Activated CD4-positive, alpha-beta T cell treated with anti-CD3 and anti-CD28 coated beads for 36 hours (primary cell): ENCODE measurements around the gene SLC35B2. TPM values are rescaled to one million over a fixed set of nuclear protein-coding genes. Genes with fewer than 3 reads are reported as not detected.
A peak's percentile ranks its signal among the peaks of the same experiment; 100 is the strongest.

ENCODE experiments used
- ATAC-seq: fragments of 200-7000 bp; cut with Tn5 transposase; one replicate; pipeline ENCODE4 v1.10.0; 2021; ENCODE audit warnings: mild to moderate bottlenecking, moderate library complexity
- CTCF ChIA-PET: fragments of 350-600 bp; sonication (Branson Sonifier 250); formaldehyde crosslinking; loops from one replicate; lab custom pipeline; 2021; ENCODE audit warnings: antibody characterized with exemption; lab: Charles Lee
- POLR2A ChIA-PET: fragments of 350-600 bp; sonication (Branson Sonifier 250); formaldehyde crosslinking; loops from one replicate; lab custom pipeline; 2021; ENCODE audit warnings: antibody characterized with exemption, inconsistent platforms; lab: Charles Lee
- DNase-seq: peaks from one replicate; pipeline ENCODE4 v3.0.0-alpha.2; 2020
- H3K27ac Mint-ChIP-seq: one replicate; pipeline ENCODE4 v1.8.0; 2021; ENCODE audit warnings: mixed read lengths
- H3K27me3 Mint-ChIP-seq: one replicate; pipeline ENCODE4 v1.8.0; 2021; ENCODE audit warnings: mixed read lengths
- H3K36me3 Mint-ChIP-seq: one replicate; pipeline ENCODE4 v1.8.0; 2021; ENCODE audit warnings: low read depth, mixed read lengths
- H3K4me1 Mint-ChIP-seq: one replicate; pipeline ENCODE4 v1.8.0; 2021; ENCODE audit warnings: mixed read lengths
- H3K4me3 Mint-ChIP-seq: one replicate; pipeline ENCODE4 v1.8.0; 2021; ENCODE audit warnings: mild to moderate bottlenecking, moderate library complexity, mixed read lengths
- H3K9me3 Mint-ChIP-seq: one replicate; pipeline ENCODE4 v1.8.0; 2021; ENCODE audit warnings: low read depth, mixed read lengths
- intact Hi-C, 2 experiments: fragments of 100-400 bp; cut with DNase I in 1 of 2; cut with micrococcal nuclease in 1 of 2; formaldehyde crosslinking; loops; one replicate each; pipeline versions ENCODE4 v1.14.2 to v1.15.1; 2022 to 2024; cut with DNase I, micrococcal nuclease
- total RNA-seq, 2 experiments: library from RNA; stranded (reverse); gene quantifications; one replicate each; pipeline ENCODE4 v1.2.3, GENCODE V29; 2021

The SLC35B2 gene
- total RNA-seq, 2 experiments from 2014 or later: 14.1 TPM

GRCh38 chr6:44260011-44260410, 2.7 kb upstream of the SLC35B2 start:
- H3K27ac Mint-ChIP-seq: no peak overlapping the region
- H3K36me3 Mint-ChIP-seq: peaks cover 38% of the 10 kb centered on the region
- no peaks in the 10 kb centered on the region for H3K9me3 Mint-ChIP-seq
- peaks cover 55% of the 10 kb centered on the region for H3K4me1 Mint-ChIP-seq
- no peak overlapping the region for H3K4me3 Mint-ChIP-seq
- no peaks in the 10 kb centered on the region for H3K27me3 Mint-ChIP-seq
- ChIA-PET CTCF (no interaction called here), POLR2A (no interaction called here)
- DNase-seq (no peak), ATAC-seq (no peak)
- intact Hi-C loops: no loop called here

GRCh38 chr6:44258921-44259320, 1.6 kb upstream of the SLC35B2 start:
- intact Hi-C loops: no loop called here
- H3K4me3 Mint-ChIP-seq: no peak overlapping the region
- DNase-seq: no peak
- H3K36me3 Mint-ChIP-seq: peaks cover 45% of the 10 kb centered on the region
- ChIA-PET CTCF (no interaction called here), POLR2A (interaction anchor here (4.3 kb wide), 1 partner anchor 12 kb away, joined by 70 read pairs; the partner anchor contains the start of gene HSP90AB1)
- H3K27me3 Mint-ChIP-seq: no peaks in the 10 kb centered on the region
- H3K27ac Mint-ChIP-seq: peak overlapping the region; percentile 89
- H3K4me1 Mint-ChIP-seq: peaks cover 58% of the 10 kb centered on the region
- no peak for ATAC-seq
- H3K9me3 Mint-ChIP-seq: no peaks in the 10 kb centered on the region

GRCh38 chr6:44258325-44258863, 1.1 kb upstream of the SLC35B2 start:
- Mint-ChIP-seq H3K4me3 (peak overlapping the region; percentile 83), H3K4me1 (peaks cover 59% of the 10 kb centered on the region), H3K9me3 (no peaks in the 10 kb centered on the region), H3K27me3 (no peaks in the 10 kb centered on the region), H3K27ac (peak overlapping the region; percentile 89), H3K36me3 (peaks cover 48% of the 10 kb centered on the region)
- ATAC-seq (no peak), DNase-seq (no peak)
- intact Hi-C loops: no loop called here
- ChIA-PET POLR2A (interaction anchor here (4.3 kb wide), 1 partner anchor 11 kb away, joined by 70 read pairs; the partner anchor contains the start of gene HSP90AB1), CTCF (no interaction called here)

- H3K4me1 Mint-ChIP-seq: peaks cover 58% of the 10 kb centered on the region
- peak overlapping the region; percentile 83 for H3K4me3 Mint-ChIP-seq
- peaks cover 49% of the 10 kb centered on the region for H3K36me3 Mint-ChIP-seq
- intact Hi-C loops: loop anchor here (1.0 to 2.0 kb wide), 5 partner anchors 7 to 161 kb away; partner anchors contain the start of genes HSP90AB1 (in 2 of the 2), NFKBIE (in 2 of the 2) and SLC29A1 (in 1 of the 2)
- ATAC-seq (no peak), DNase-seq (no peak)
- H3K27ac Mint-ChIP-seq: peak overlapping the region; percentile 89
- H3K27me3 Mint-ChIP-seq: no peaks in the 10 kb centered on the region
- CTCF ChIA-PET: interaction anchor here (1.5 to 3.1 kb wide), 2 partner anchors 11 to 85 kb away, joined by 16 to 40 read pairs; partner anchors contain the start of gene HSP90AB1
- H3K9me3 Mint-ChIP-seq: no peaks in the 10 kb centered on the region
- POLR2A ChIA-PET: interaction anchor here (3.7 to 4.3 kb wide), 2 partner anchors 11 to 34 kb away, joined by 28 to 70 read pairs; partner anchors contain the start of genes HSP90AB1 and SLC29A1
These were observed 511 bp upstream of the SLC35B2 start for GRCh38 chr6:44257753-44258324.

GRCh38 chr6:44256775-44257024, 628 bp downstream of the SLC35B2 start:
- no peak for DNase-seq
- Mint-ChIP-seq H3K4me1 (peaks cover 57% of the 10 kb centered on the region), H3K27me3 (no peaks in the 10 kb centered on the region), H3K4me3 (peak overlapping the region; percentile 83), H3K27ac (peak overlapping the region; percentile 90), H3K9me3 (no peaks in the 10 kb centered on the region), H3K36me3 (peaks cover 53% of the 10 kb centered on the region)
- CTCF ChIA-PET: interaction anchor here (0.5 to 3.1 kb wide), 25 partner anchors 8 to 160 kb away, joined by 3 to 40 read pairs (median 4); partner anchors contain the start of genes AARS2, HSP90AB1 and SLC29A1
- ATAC-seq: no peak
- POLR2A ChIA-PET: interaction anchor here (1.4 to 4.3 kb wide), 3 partner anchors 10 to 33 kb away, joined by 3 to 70 read pairs (median 28); partner anchors contain the start of genes HSP90AB1 and SLC29A1
- intact Hi-C loops: loop anchor here (1.0 to 2.0 kb wide), 5 partner anchors 9 to 160 kb away; partner anchors contain the start of genes HSP90AB1 (in 2 of the 2), NFKBIE (in 2 of the 2) and SLC29A1 (in 1 of the 2)

- ChIA-PET POLR2A (interaction anchor here (0.7 to 4.3 kb wide), 5 partner anchors 9 to 83 kb away, joined by 3 to 70 read pairs (median 4); partner anchors contain the start of genes HSP90AB1 and SLC29A1), CTCF (interaction anchor here (0.5 to 3.1 kb wide), 26 partner anchors 8 to 182 kb away, joined by 3 to 40 read pairs (median 4); partner anchors contain the start of genes AARS2, HSP90AB1 and SLC29A1)
- peak; percentile 5 for ATAC-seq
- H3K4me3 Mint-ChIP-seq: peak overlapping the region; percentile 83
- peaks cover 58% of the 10 kb centered on the region for H3K36me3 Mint-ChIP-seq
- intact Hi-C loops: loop anchor here (2.0 kb wide), 2 partner anchors 33 to 159 kb away; partner anchors contain the start of gene SLC29A1 (in 1 of the 2)
- no peaks in the 10 kb centered on the region for H3K27me3 Mint-ChIP-seq
- H3K27ac Mint-ChIP-seq: peak overlapping the region; percentile 90
- DNase-seq: no peak
- H3K4me1 Mint-ChIP-seq: peaks cover 61% of the 10 kb centered on the region
- H3K9me3 Mint-ChIP-seq: no peaks in the 10 kb centered on the region
These were observed 1.2 kb downstream of the SLC35B2 start for GRCh38 chr6:44255871-44256774.

- peak; percentile 38 for DNase-seq
- no peak for ATAC-seq
- CTCF ChIA-PET: interaction anchor here (0.7 to 3.1 kb wide), 9 partner anchors 7 to 181 kb away, joined by 3 to 40 read pairs (median 4); partner anchors contain the start of gene HSP90AB1
- intact Hi-C loops: no loop called here
- peaks cover 62% of the 10 kb centered on the region for H3K36me3 Mint-ChIP-seq
- peak overlapping the region; percentile 83 for H3K4me3 Mint-ChIP-seq
- H3K9me3 Mint-ChIP-seq: no peaks in the 10 kb centered on the region
- POLR2A ChIA-PET: interaction anchor here (1.4 to 4.3 kb wide), 5 partner anchors 7 to 84 kb away, joined by 3 to 70 read pairs (median 7); partner anchors contain the start of genes HSP90AB1 and SLC29A1
- H3K27ac Mint-ChIP-seq: peak overlapping the region; percentile 90
- H3K4me1 Mint-ChIP-seq: peaks cover 66% of the 10 kb centered on the region
- no peaks in the 10 kb centered on the region for H3K27me3 Mint-ChIP-seq
These were observed 2.1 kb downstream of the SLC35B2 start for GRCh38 chr6:44255105-44255808.

GRCh38 chr6:44254191-44255104, 2.9 kb downstream of the SLC35B2 start:
- POLR2A ChIA-PET: interaction anchor here (0.5 to 4.3 kb wide), 6 partner anchors 8 to 85 kb away, joined by 3 to 70 read pairs (median 6); partner anchors contain the start of genes HSP90AB1 and SLC29A1
- H3K27ac Mint-ChIP-seq: peak overlapping the region; percentile 90
- CTCF ChIA-PET: interaction anchor here (0.8 to 3.1 kb wide), 13 partner anchors 8 to 158 kb away, joined by 3 to 40 read pairs (median 4); partner anchors contain the start of gene HSP90AB1

GRCh38 chr6:44253307-44254101, 3.8 kb downstream of the SLC35B2 start:
- peak; percentile 24 for ATAC-seq
- intact Hi-C loops: no loop called here

More at GRCh38 chr6:44254191-44255104, 2.9 kb downstream of the SLC35B2 start:
- DNase-seq (no peak), ATAC-seq (no peak)
- Mint-ChIP-seq H3K27me3 (no peaks in the 10 kb centered on the region), H3K36me3 (peaks cover 70% of the 10 kb centered on the region), H3K4me3 (peak overlapping the region; percentile 26), H3K4me1 (peaks cover 74% of the 10 kb centered on the region), H3K9me3 (no peaks in the 10 kb centered on the region)
- intact Hi-C loops: no loop called here

More at GRCh38 chr6:44253307-44254101, 3.8 kb downstream of the SLC35B2 start:
- Mint-ChIP-seq H3K9me3 (no peaks in the 10 kb centered on the region), H3K27ac (peak overlapping the region; percentile 17), H3K4me1 (peaks cover 79% of the 10 kb centered on the region), H3K27me3 (no peaks in the 10 kb centered on the region), H3K4me3 (peak overlapping the region; percentile 97), H3K36me3 (peaks cover 75% of the 10 kb centered on the region)
- ChIA-PET CTCF (interaction anchor here (0.6 to 3.0 kb wide), 10 partner anchors 9 to 157 kb away, joined by 3 to 9 read pairs (median 4); no protein-coding TSS in a partner anchor), POLR2A (interaction anchor here (1.2 to 3.7 kb wide), 3 partner anchors 9 to 29 kb away, joined by 3 to 28 read pairs (median 7); partner anchors contain the start of gene SLC29A1)
- DNase-seq: peak; percentile 81
